ENCODE data around the gene SHISA9. TPM values are rescaled to one million over a fixed set of nuclear protein-coding genes. Genes with fewer than 3 reads are reported as not detected.

The SHISA9 gene
- total RNA-seq, 1 donor from 2014 or later = 2.5 TPM

GRCh38 chr16:13049688-13050087 is 148.3 kb downstream of the SHISA9 start:
- Mint-ChIP-seq H3K4me3 (no peak overlapping the region), H3K4me1 (peaks cover 6% of the 10 kb centered on the region), H3K27ac (no peak overlapping the region), H3K9me3 (peaks cover 9% of the 10 kb centered on the region), H3K36me3 (peaks cover 3% of the 10 kb centered on the region), H3K27me3 (ENCODE audit: insufficient read depth, low read depth) (peaks cover 2% of the 10 kb centered on the region)
- Histone ChIP-seq H4K20me1 (ENCODE audit: low read depth) (no peaks in the 10 kb centered on the region), H3K27me3 (no peaks in the 10 kb centered on the region), H3K36me3 (no peaks in the 10 kb centered on the region), H2AFZ (replicated peaks) (no peak overlapping the region), H3K4me3 (no peak overlapping the region), H3K79me2 (ENCODE audit: low read depth) (peaks cover 4% of the 10 kb centered on the region), H3K4me2 (no peak overlapping the region), H3K9ac (no peak overlapping the region), H3K4me1 (peaks cover 13% of the 10 kb centered on the region), H3F3A (ENCODE audit: low read depth) (peaks cover 20% of the 10 kb centered on the region), H3K9me3 (ENCODE audit: low read depth) (no peaks in the 10 kb centered on the region), H3K27ac (no peak overlapping the region)
- TF ChIP-seq CTCF (IDR thresholded peaks at IDR 0.05) (no peak), EZH2 (IDR thresholded peaks at IDR 0.05) (no peak), EZH2phosphoT487 (IDR thresholded peaks at IDR 0.05) (no peak)
- no peak for DNase-seq (ENCODE audit: low spot score)

- TF ChIP-seq CTCF (IDR thresholded peaks at IDR 0.05) (no peak), EZH2phosphoT487 (IDR thresholded peaks at IDR 0.05) (no peak), EZH2 (IDR thresholded peaks at IDR 0.05) (no peak)
- Histone ChIP-seq H3K27me3 (no peaks in the 10 kb centered on the region), H3F3A (ENCODE audit: low read depth) (no peaks in the 10 kb centered on the region), H4K20me1 (ENCODE audit: low read depth) (no peaks in the 10 kb centered on the region), H2AFZ (replicated peaks) (no peak overlapping the region), H3K9ac (no peak overlapping the region), H3K27ac (no peak overlapping the region), H3K4me2 (no peak overlapping the region), H3K79me2 (ENCODE audit: low read depth) (no peaks in the 10 kb centered on the region), H3K4me3 (no peak overlapping the region), H3K4me1 (peaks cover under 1% of the 10 kb centered on the region), H3K36me3 (no peaks in the 10 kb centered on the region), H3K9me3 (ENCODE audit: low read depth) (no peaks in the 10 kb centered on the region)
- H3K9me3 Mint-ChIP-seq = peaks cover 9% of the 10 kb centered on the region
- H3K36me3 Mint-ChIP-seq = peaks cover 3% of the 10 kb centered on the region
- H3K4me1 Mint-ChIP-seq = peaks cover 11% of the 10 kb centered on the region
- no peak overlapping the region for H3K4me3 Mint-ChIP-seq
- no peak overlapping the region for H3K27ac Mint-ChIP-seq
- DNase-seq (ENCODE audit: low spot score) = no peak
- peaks cover 5% of the 10 kb centered on the region for H3K27me3 Mint-ChIP-seq (ENCODE audit: insufficient read depth, low read depth)
Observed at GRCh38 chr16:13052431-13052830, 151.0 kb downstream of the SHISA9 start.

- DNase-seq (ENCODE audit: low spot score) = no peak
- no peak overlapping the region for H2AFZ ChIP-seq (replicated peaks)
- H3K27me3 ChIP-seq = no peaks in the 10 kb centered on the region
- no peaks in the 10 kb centered on the region for H3K79me2 ChIP-seq (ENCODE audit: low read depth)
- no peak overlapping the region for H3K27ac ChIP-seq
- H3K27ac Mint-ChIP-seq = no peak overlapping the region
- H3K4me3 ChIP-seq = no peak overlapping the region
- no peaks in the 10 kb centered on the region for H3K36me3 ChIP-seq
- no peaks in the 10 kb centered on the region for H3K4me1 ChIP-seq
- H4K20me1 ChIP-seq (ENCODE audit: low read depth) = no peaks in the 10 kb centered on the region
- no peak overlapping the region for H3K4me3 Mint-ChIP-seq
- H3K4me2 ChIP-seq = no peak overlapping the region
- H3K9me3 ChIP-seq (ENCODE audit: low read depth) = no peaks in the 10 kb centered on the region
- H3F3A ChIP-seq (ENCODE audit: low read depth) = no peaks in the 10 kb centered on the region
- no peak overlapping the region for H3K9ac ChIP-seq
- TF ChIP-seq CTCF (IDR thresholded peaks at IDR 0.05) (no peak), EZH2 (IDR thresholded peaks at IDR 0.05) (no peak), EZH2phosphoT487 (IDR thresholded peaks at IDR 0.05) (no peak)
- H3K27me3 Mint-ChIP-seq (ENCODE audit: insufficient read depth, low read depth) = peaks cover 3% of the 10 kb centered on the region
- H3K9me3 Mint-ChIP-seq = no peaks in the 10 kb centered on the region
- H3K36me3 Mint-ChIP-seq = peaks cover 1% of the 10 kb centered on the region
- peaks cover 11% of the 10 kb centered on the region for H3K4me1 Mint-ChIP-seq
Observed at GRCh38 chr16:13055480-13055879, 154.1 kb downstream of the SHISA9 start.

All from neural progenitor cell (in vitro differentiated cells).